Stimulated activated CD4-positive, alpha-beta T cell treated with anti-CD3 and anti-CD28 coated beads, TNF-alpha, amount 100 ng/mL, for 4 hours (primary cell): Measurements from ENCODE around the gene TRNP1.

ENCODE experiments used
- DNase-seq, 3 experiments: peaks; one replicate each; pipeline ENCODE4 v3.0.0-alpha.2; 2020; ENCODE audit warnings: low read depth in 3 of 3

Gene TRNP1

GRCh38 chr1:27026621-27027574, 33.4 kb downstream of the TRNP1 start:
- DNase-seq = no peak

GRCh38 chr1:27027575-27028250, 34.2 kb downstream of the TRNP1 start:
- DNase-seq = no peak

- DNase-seq = no peak
Observed at GRCh38 chr1:27029517-27029916, 36.0 kb downstream of the TRNP1 start.

GRCh38 chr1:27031235-27032118, 38.0 kb downstream of the TRNP1 start:
- no peak for DNase-seq

- DNase-seq = no peak
Observed at GRCh38 chr1:27032119-27032461, 38.6 kb downstream of the TRNP1 start.

GRCh38 chr1:27033043-27033746, 39.7 kb downstream of the TRNP1 start:
- DNase-seq = no peak

GRCh38 chr1:27035344-27035743, 41.9 kb downstream of the TRNP1 start:
- no peak for DNase-seq

- no peak for DNase-seq
Observed at GRCh38 chr1:27036718-27037117, 43.2 kb downstream of the TRNP1 start.

- DNase-seq = no peak
Observed at GRCh38 chr1:27037518-27037917, 44.0 kb downstream of the TRNP1 start.

GRCh38 chr1:27038020-27038419, 44.5 kb downstream of the TRNP1 start:
- no peak for DNase-seq

GRCh38 chr1:27042670-27043069, 49.2 kb downstream of the TRNP1 start:
- DNase-seq = no peak

- peak; percentile 75 to 90 (median 86) for DNase-seq
Observed at GRCh38 chr1:27044613-27045151, 51.2 kb downstream of the TRNP1 start.

GRCh38 chr1:27045973-27046558, 52.6 kb downstream of the TRNP1 start:
- DNase-seq = peak; percentile 28 to 53 (median 41)

- no peak for DNase-seq
Observed at GRCh38 chr1:27047914-27048313, 54.4 kb downstream of the TRNP1 start.

- DNase-seq = no peak
Observed at GRCh38 chr1:27049100-27049499, 55.6 kb downstream of the TRNP1 start.

GRCh38 chr1:27049607-27050006, 56.1 kb downstream of the TRNP1 start:
- no peak for DNase-seq
